Activated CD4-positive, CD25-positive, alpha-beta regulatory T cell treated with anti-CD3 and anti-CD28 coated beads, Interleukin-2, amount 50 U/mL, for 24 hours (primary cell): ENCODE measurements around the gene OR9K2.
"Not testable (repeated sequence)": the region's sequence is repeated elsewhere in the genome, so short reads cannot be mapped to it uniquely, and the experiment has no call there.

Experiments
- ATAC-seq, 2 donors: fragments of 150-1000 bp; cut with Tn5 transposase; one replicate each; pipeline ENCODE4 v1.10.0; 2021; ENCODE audit warnings: mild to moderate bottlenecking in 1 of 2, moderate library complexity in 1 of 2

The OR9K2 gene

DNA sequence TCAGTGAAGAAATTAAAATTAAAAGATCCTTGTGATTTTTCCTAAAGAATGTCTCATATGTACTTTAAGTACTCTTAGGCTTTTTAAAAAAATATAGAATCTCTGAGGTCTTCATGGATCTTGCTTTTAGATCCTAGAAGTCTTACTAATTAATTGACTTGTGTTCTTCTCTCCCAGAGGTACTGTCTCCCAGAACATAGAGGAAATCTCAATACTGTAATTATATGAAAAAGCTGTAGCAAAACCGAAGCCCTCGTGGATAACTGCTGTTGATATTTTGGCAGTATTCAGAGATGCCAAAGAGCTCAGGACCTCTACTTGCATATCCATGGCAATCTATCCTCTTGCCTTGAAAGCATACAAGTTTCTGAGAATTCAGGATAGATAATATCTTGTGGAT is at the start of gene OR9K2:
TSS of gene OR9K2 (plus strand) at position 301 of the 400 bp plus-strand sequence. CDS start 3,429 bp downstream, outside the sequence.
- ATAC-seq, result no peak

DNA sequence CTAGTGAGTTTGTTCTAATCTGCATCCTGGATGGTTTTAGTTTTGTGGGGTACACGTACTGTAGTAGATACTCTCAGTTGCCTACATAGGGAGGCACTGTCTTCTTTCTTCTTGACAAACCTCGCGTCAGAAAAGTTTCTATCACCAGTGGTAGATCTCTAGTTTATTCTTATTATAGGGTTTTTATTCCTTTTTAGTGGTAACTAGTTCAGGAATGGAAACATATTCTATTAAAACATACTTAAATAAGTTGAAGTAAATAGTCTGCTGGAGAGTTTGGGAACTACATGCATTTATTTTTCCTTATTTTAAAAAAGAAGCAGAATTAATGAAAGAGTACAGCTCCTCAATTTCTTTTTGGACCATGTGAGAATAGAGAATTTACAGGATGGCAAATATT is 33.6 kb upstream of the OR9K2 start:
- ATAC-seq, result no peak

- no peak for ATAC-seq
Measured at GRCh38 chr12:55112378-55112875, 13.8 kb upstream of the OR9K2 start.

DNA sequence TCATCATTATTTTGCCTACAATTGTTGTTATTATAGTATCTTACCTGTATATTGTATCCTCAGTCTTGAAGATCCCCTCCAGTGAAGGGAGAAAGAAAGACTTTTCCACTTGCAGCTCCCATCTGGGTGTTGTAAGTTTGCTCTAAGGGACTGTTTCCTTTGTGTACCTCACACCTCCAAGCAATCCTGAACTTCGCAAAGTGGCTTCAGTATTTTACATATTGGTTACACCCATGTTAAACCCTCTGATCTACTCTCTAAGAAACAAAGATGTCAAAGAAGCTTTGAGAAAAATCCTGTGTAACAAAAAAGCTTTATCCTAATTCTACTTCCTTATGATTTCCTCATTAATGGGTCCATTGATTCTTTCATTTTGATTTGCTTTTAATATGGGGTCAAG is 10.1 kb upstream of the OR9K2 start:
- no peak for ATAC-seq

DNA sequence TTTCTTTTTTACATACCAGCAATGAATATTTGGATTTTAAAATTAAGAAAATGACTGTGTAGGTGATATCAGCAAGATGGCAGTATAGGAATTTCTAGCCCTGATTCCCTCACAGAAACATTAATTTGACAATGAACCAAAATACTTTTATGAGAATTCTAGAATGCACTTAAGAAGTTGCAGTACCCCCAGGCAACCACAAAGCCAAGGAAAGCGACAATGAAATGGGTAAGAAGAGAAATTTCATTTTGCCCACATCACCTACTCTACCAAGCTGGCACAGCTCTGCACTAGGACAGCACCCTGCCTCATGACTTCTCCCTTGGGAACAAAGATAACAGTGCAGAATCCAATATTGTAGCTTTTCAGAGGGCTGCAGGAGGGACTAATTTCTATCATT is 6.6 kb downstream of the OR9K2 start:
- ATAC-seq, result no peak

DNA sequence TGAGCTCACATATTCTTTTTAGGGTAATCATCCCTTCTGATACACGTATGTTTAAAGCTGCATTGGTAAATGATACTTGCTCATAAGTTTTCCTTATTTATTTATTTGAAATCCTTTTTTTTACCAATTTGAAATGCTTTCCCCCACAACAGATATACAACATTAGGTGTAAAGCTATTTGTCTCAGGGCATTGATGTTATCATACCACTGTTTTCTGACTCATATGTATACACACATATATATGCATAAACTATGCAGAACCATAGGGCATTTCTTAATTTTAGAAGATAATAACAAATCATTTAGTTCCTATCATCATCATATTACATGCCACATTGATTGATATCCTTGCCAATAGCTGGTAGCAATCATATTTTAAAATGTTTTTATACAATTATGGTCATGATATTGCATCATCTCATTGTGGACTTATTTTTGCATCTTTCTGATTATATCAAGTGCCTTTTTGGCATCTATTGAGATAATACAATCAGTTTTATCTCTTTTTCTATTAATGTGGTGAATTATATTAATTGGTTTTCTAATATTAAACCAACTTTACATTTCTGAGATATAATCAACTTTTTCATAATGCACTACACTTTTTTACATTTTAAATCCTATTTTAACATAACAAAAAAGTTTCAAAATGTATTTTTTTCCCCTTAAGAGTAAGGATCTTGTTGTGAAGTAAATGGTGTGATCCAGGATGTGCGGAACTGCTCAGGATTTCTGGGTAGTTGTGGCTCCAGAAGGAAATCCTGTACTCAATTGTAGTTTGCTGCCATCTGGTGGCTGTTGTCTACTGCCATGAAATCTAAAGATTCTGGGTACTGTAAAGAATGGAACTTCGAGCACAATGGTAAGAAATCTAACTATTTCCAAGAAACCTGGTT is 16.7 kb downstream of the OR9K2 start:
- ATAC-seq, result no peak

- ATAC-seq, result no peak
Measured at GRCh38 chr12:55143566-55143870, 17.3 kb downstream of the OR9K2 start.

GRCh38 chr12:55167010-55167640 is 40.9 kb downstream of the OR9K2 start:
- ATAC-seq, result not testable (repeated sequence)

GRCh38 chr12:55171445-55171844 is 45.2 kb downstream of the OR9K2 start:
- no peak for ATAC-seq

GRCh38 chr12:55171846-55172245 is 45.6 kb downstream of the OR9K2 start:
- not testable (repeated sequence) for ATAC-seq

GRCh38 chr12:55172686-55173085 is 46.5 kb downstream of the OR9K2 start:
- no peak for ATAC-seq

- ATAC-seq, result no peak
Measured at GRCh38 chr12:55173456-55173855, 47.2 kb downstream of the OR9K2 start.
